IMR-90 (cell line): ENCODE measurements around the gene FGGY.

Experiments
- BHLHE40 ChIP-seq: fragments of 150-350 bp; IDR thresholded peaks from 2 replicates; pipeline ENCODE4 v1.6.1; 2016; ENCODE audit warnings: mild to moderate bottlenecking, low read depth, low read length
- CEBPB ChIP-seq: IDR thresholded peaks from 2 replicates; pipeline ENCODE4 v1.6.1; 2012; ENCODE audit warnings: low read depth, low read length, improper control_type of control experiment
- FOS ChIP-seq: fragments of 150-350 bp; IDR thresholded peaks from 2 replicates; pipeline ENCODE4 v1.6.1; 2016; ENCODE audit warnings: low read depth, low read length
- MAFK ChIP-seq: IDR thresholded peaks from 2 replicates; pipeline ENCODE4 v1.6.1; 2012; ENCODE audit warnings: low read depth, low read length, improper control_type of control experiment
- MAZ ChIP-seq: IDR thresholded peaks from 2 replicates; pipeline ENCODE4 v1.6.1; 2012; ENCODE audit warnings: low read depth, mild to moderate bottlenecking, low read length, improper control_type of control experiment, moderate library complexity, borderline replicate concordance
- POLR2A ChIP-seq: IDR thresholded peaks from 2 replicates; pipeline ENCODE4 v1.6.1; 2012; ENCODE audit warnings: mild to moderate bottlenecking, low read depth, low read length
- RAD21 ChIP-seq: IDR thresholded peaks from 2 replicates; pipeline ENCODE4 v1.6.1; 2012; ENCODE audit warnings: low read length, improper control_type of control experiment
- RCOR1 ChIP-seq: IDR thresholded peaks from 2 replicates; pipeline ENCODE4 v1.6.1; 2012; ENCODE audit warnings: mild to moderate bottlenecking, low read length, improper control_type of control experiment; ENCODE audit not compliant: insufficient replicate concordance
- RFX5 ChIP-seq: IDR thresholded peaks from 2 replicates; pipeline ENCODE4 v1.8.0; 2012; ENCODE audit warnings: low read depth, mild to moderate bottlenecking, low read length, moderate library complexity
- SMC3 ChIP-seq: fragments of 150-350 bp; IDR thresholded peaks from 2 replicates; pipeline ENCODE4 v1.6.1; 2016; ENCODE audit warnings: low read depth, mild to moderate bottlenecking, antibody characterized with exemption, low read length, moderate library complexity
- USF2 ChIP-seq: fragments of 150-350 bp; IDR thresholded peaks from 2 replicates; pipeline ENCODE4 v1.6.1; 2017; ENCODE audit warnings: mild to moderate bottlenecking, antibody characterized with exemption, low read length, low read depth
- TF ChIP-seq, protein P1 (sequence below): conservative IDR thresholded peaks from 2 replicates; pipeline ENCODE4 v1.5.1; 2012; ENCODE audit warnings: mild to moderate bottlenecking, low read depth, low read length, improper control_type of control experiment

GRCh38 chr1:59401581-59401980 is 104.7 kb downstream of the FGGY start:
- TF ChIP-seq, protein P1, sequence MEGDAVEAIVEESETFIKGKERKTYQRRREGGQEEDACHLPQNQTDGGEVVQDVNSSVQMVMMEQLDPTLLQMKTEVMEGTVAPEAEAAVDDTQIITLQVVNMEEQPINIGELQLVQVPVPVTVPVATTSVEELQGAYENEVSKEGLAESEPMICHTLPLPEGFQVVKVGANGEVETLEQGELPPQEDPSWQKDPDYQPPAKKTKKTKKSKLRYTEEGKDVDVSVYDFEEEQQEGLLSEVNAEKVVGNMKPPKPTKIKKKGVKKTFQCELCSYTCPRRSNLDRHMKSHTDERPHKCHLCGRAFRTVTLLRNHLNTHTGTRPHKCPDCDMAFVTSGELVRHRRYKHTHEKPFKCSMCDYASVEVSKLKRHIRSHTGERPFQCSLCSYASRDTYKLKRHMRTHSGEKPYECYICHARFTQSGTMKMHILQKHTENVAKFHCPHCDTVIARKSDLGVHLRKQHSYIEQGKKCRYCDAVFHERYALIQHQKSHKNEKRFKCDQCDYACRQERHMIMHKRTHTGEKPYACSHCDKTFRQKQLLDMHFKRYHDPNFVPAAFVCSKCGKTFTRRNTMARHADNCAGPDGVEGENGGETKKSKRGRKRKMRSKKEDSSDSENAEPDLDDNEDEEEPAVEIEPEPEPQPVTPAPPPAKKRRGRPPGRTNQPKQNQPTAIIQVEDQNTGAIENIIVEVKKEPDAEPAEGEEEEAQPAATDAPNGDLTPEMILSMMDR, result no peak
- TF ChIP-seq RFX5 (no peak), MAFK (no peak), SMC3 (no peak), RAD21 (no peak), BHLHE40 (no peak), POLR2A (no peak), CEBPB (no peak), FOS (no peak), MAZ (no peak), RCOR1 (no peak), USF2 (no peak)
